ENCODE measurements around the gene NKX6-1. TPM values are rescaled to one million over a fixed set of nuclear protein-coding genes. Genes with fewer than 3 reads are reported as not detected.

NKX6-1 gene
- total and polyA plus RNA-seq, 4 experiments from 2014 or later = not detected

- no peaks in the 10 kb centered on the region for H3K36me3 ChIP-seq (ENCODE audit: insufficient read depth, low read length)
- H3K36me3 Mint-ChIP-seq = no peaks in the 10 kb centered on the region
- ChIA-PET CTCF (ENCODE audit: partially characterized antibody) (no interaction called here), POLR2A (ENCODE audit: partially characterized antibody) (no interaction called here)
- no peaks in the 10 kb centered on the region for H3K4me1 Mint-ChIP-seq
- H3K4me3 Mint-ChIP-seq = no peak overlapping the region
- H3K4me3 ChIP-seq (ENCODE audit: low read length in 2 of 2) = no peak overlapping the region
- no peaks in the 10 kb centered on the region for H3K9me3 ChIP-seq (ENCODE audit: control insufficient read depth in 1 of 2, low read length in 2 of 2)
- H3K27me3 ChIP-seq (ENCODE audit: insufficient read depth, low read length) = peaks cover 7% of the 10 kb centered on the region
- H3K4me1 ChIP-seq (ENCODE audit: insufficient read depth, low read length) = no peaks in the 10 kb centered on the region
- no peak for DNase-seq
- H3K27ac Mint-ChIP-seq = no peak overlapping the region
- H3K27me3 Mint-ChIP-seq = peaks cover 5 to 11% of the 10 kb centered on the region in 2 donors
- H3K9me3 Mint-ChIP-seq = peaks cover 0 to 2% (median 0%) of the 10 kb centered on the region in 8 donors
- intact Hi-C loops (cut with micrococcal nuclease) = no loop called here
- H3K27ac ChIP-seq (ENCODE audit: low read depth, low read length) = no peak overlapping the region
These were observed 42.9 kb downstream of the NKX6-1 start for GRCh38 chr4:84456157-84456556.

- ChIA-PET POLR2A (ENCODE audit: partially characterized antibody) (no interaction called here), CTCF (ENCODE audit: partially characterized antibody) (no interaction called here)
- no peak for DNase-seq
- H3K27me3 ChIP-seq (ENCODE audit: insufficient read depth, low read length) = peaks cover 7% of the 10 kb centered on the region
- H3K36me3 Mint-ChIP-seq = no peaks in the 10 kb centered on the region
- H3K9me3 Mint-ChIP-seq = no peaks in the 10 kb centered on the region
- H3K4me3 Mint-ChIP-seq = no peak overlapping the region
- H3K9me3 ChIP-seq (ENCODE audit: control insufficient read depth in 1 of 2, low read length in 2 of 2) = no peaks in the 10 kb centered on the region
- H3K4me1 Mint-ChIP-seq = no peaks in the 10 kb centered on the region
- intact Hi-C loops (cut with micrococcal nuclease) = no loop called here
- H3K36me3 ChIP-seq (ENCODE audit: insufficient read depth, low read length) = no peaks in the 10 kb centered on the region
- no peaks in the 10 kb centered on the region for H3K4me1 ChIP-seq (ENCODE audit: insufficient read depth, low read length)
- H3K27ac Mint-ChIP-seq = no peak overlapping the region
- no peak overlapping the region for H3K4me3 ChIP-seq (ENCODE audit: low read length in 2 of 2)
- H3K27ac ChIP-seq (ENCODE audit: low read depth, low read length) = no peak overlapping the region
- H3K27me3 Mint-ChIP-seq = peaks cover 3 to 9% of the 10 kb centered on the region in 2 donors
These were observed 43.4 kb downstream of the NKX6-1 start for GRCh38 chr4:84455697-84456096.

GRCh38 chr4:84451546-84451945, 47.5 kb downstream of the NKX6-1 start:
- CTCF ChIA-PET (ENCODE audit: partially characterized antibody) = interaction anchor here (0.9 kb wide), 1 partner anchor 806 kb away, joined by 4 read pairs; no protein-coding TSS in a partner anchor
- peaks cover 7% of the 10 kb centered on the region for H3K27me3 ChIP-seq (ENCODE audit: insufficient read depth, low read length)

GRCh38 chr4:84443523-84443922, 55.6 kb downstream of the NKX6-1 start:
- Mint-ChIP-seq H3K27ac (no peak overlapping the region), H3K9me3 (no peaks in the 10 kb centered on the region), H3K4me3 (no peak overlapping the region), H3K4me1 (no peaks in the 10 kb centered on the region), H3K27me3 (peaks cover 1 to 4% of the 10 kb centered on the region in 2 donors), H3K36me3 (no peaks in the 10 kb centered on the region)
- CTCF ChIA-PET (ENCODE audit: partially characterized antibody) = interaction anchor here (0.6 kb wide), 1 partner anchor 59 kb away, joined by 3 read pairs; no protein-coding TSS in a partner anchor
- DNase-seq = no peak
- Histone ChIP-seq H3K9me3 (ENCODE audit: control insufficient read depth in 1 of 2, low read length in 2 of 2) (no peaks in the 10 kb centered on the region), H3K4me3 (ENCODE audit: low read length in 2 of 2) (no peak overlapping the region), H3K27me3 (ENCODE audit: insufficient read depth, low read length) (no peaks in the 10 kb centered on the region), H3K4me1 (ENCODE audit: insufficient read depth, low read length) (no peaks in the 10 kb centered on the region), H3K27ac (ENCODE audit: low read depth, low read length) (no peak overlapping the region), H3K36me3 (ENCODE audit: insufficient read depth, low read length) (no peaks in the 10 kb centered on the region)
- intact Hi-C loops (cut with micrococcal nuclease) = no loop called here
- POLR2A ChIA-PET (ENCODE audit: partially characterized antibody) = no interaction called here

More at GRCh38 chr4:84451546-84451945, 47.5 kb downstream of the NKX6-1 start:
- Mint-ChIP-seq H3K4me1 (no peaks in the 10 kb centered on the region), H3K4me3 (no peak overlapping the region), H3K36me3 (no peaks in the 10 kb centered on the region), H3K27ac (no peak overlapping the region), H3K27me3 (peaks cover 3 to 6% of the 10 kb centered on the region in 2 donors), H3K9me3 (no peaks in the 10 kb centered on the region)
- no peaks in the 10 kb centered on the region for H3K36me3 ChIP-seq (ENCODE audit: insufficient read depth, low read length)
- POLR2A ChIA-PET (ENCODE audit: partially characterized antibody) = no interaction called here
- DNase-seq = no peak
- no peaks in the 10 kb centered on the region for H3K9me3 ChIP-seq (ENCODE audit: control insufficient read depth in 1 of 2, low read length in 2 of 2)
- no peaks in the 10 kb centered on the region for H3K4me1 ChIP-seq (ENCODE audit: insufficient read depth, low read length)
- intact Hi-C loops (cut with micrococcal nuclease) = no loop called here
- no peak overlapping the region for H3K4me3 ChIP-seq (ENCODE audit: low read length in 2 of 2)
- no peak overlapping the region for H3K27ac ChIP-seq (ENCODE audit: low read depth, low read length)

- Histone ChIP-seq H3K9me3 (ENCODE audit: control insufficient read depth in 1 of 2, low read length in 2 of 2) (no peaks in the 10 kb centered on the region), H3K27ac (ENCODE audit: low read depth, low read length) (no peak overlapping the region), H3K4me1 (ENCODE audit: insufficient read depth, low read length) (no peaks in the 10 kb centered on the region), H3K36me3 (ENCODE audit: insufficient read depth, low read length) (no peaks in the 10 kb centered on the region), H3K4me3 (ENCODE audit: low read length in 2 of 2) (no peak overlapping the region), H3K27me3 (ENCODE audit: insufficient read depth, low read length) (no peaks in the 10 kb centered on the region)
- POLR2A ChIA-PET (ENCODE audit: partially characterized antibody) = no interaction called here
- CTCF ChIA-PET (ENCODE audit: partially characterized antibody) = interaction anchor here (0.6 kb wide), 1 partner anchor 59 kb away, joined by 3 read pairs; no protein-coding TSS in a partner anchor
- Mint-ChIP-seq H3K36me3 (no peaks in the 10 kb centered on the region), H3K4me1 (no peaks in the 10 kb centered on the region), H3K4me3 (no peak overlapping the region), H3K27me3 (peaks cover 1 to 7% of the 10 kb centered on the region in 2 donors), H3K9me3 (no peaks in the 10 kb centered on the region), H3K27ac (no peak overlapping the region)
- intact Hi-C loops (cut with micrococcal nuclease) = no loop called here
- DNase-seq = no peak
These were observed 56.3 kb downstream of the NKX6-1 start for GRCh38 chr4:84442778-84443177.

Other genes starting within 250 kb of the NKX6-1 start
- gene CDS1, start 83.8 kb upstream of the NKX6-1 start, total RNA-seq = under 1 TPM; 0.67 to 0.83 TPM
- gene CDS1, start 83.8 kb upstream of the NKX6-1 start, polyA plus RNA-seq = under 1 TPM; 0.12 to 0.31 TPM

All from CD4-positive, alpha-beta memory T cell (primary cell).